Measurements from ENCODE around the gene CREBRF.
"Not testable (repeated sequence)": the region's sequence is repeated elsewhere in the genome, so short reads cannot be mapped to it uniquely, and the experiment has no call there.

Gene CREBRF

DNA sequence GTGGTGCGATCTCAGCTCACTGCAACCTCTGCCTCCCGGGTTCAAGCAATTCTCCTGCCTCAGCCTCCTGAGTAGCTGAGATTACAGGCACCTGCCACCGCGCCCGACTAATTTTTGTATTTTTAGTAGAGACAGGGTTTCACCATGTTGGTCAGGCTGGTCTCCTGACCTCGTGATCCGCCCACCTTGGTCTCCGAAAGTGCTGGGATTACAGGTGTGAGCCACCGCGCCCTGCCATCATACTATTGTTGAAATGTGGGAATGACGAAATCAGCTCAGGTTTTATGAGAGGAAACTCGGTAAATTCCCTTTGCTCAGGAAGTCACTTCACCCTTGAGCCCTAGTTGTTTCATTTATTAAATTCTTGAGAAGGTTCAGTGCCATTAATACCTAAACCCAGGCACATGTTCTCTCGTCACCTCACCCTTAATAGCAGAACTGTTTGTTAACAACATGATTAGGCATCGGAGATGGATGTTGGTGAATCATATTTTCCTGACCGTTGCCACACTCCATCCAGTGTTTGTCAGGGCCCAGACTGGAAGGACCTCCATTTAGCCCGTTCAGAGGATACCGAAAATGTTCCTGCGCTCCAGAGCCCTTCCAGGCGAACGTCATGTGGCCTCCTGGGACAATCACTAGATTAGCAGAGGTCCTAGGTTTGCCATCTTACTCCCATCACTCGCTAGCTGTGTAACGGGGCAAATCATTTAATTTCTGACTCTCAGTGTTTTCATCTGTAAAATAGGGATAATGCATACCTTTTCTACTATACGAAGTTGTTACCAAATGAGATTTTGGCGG is 20.0 kb upstream of the CREBRF start:
- no peak for DNase-seq

- no peak for DNase-seq
Measured at GRCh38 chr5:173039188-173039587, 17.0 kb upstream of the CREBRF start.

DNA sequence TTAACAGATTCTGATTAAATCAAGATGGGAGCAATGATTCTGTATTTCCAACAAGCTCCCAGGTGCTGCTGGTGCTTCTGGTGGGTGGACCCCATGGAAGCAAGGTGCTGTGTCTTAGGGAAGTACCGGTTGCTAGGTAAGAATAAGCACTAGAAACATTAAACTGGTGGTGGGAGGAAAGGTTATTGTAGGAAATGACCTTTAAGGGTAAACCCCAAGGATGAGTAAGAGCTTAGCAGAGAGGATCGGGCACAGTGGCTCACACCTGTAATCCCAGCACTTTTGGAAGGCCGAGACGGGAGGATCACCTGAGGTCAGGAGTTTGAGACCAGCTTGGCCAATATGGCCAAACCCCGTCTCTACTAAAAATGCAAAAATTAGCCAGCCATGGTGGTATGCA is 16.2 kb upstream of the CREBRF start:
- no peak for DNase-seq

- no peak for DNase-seq
Measured at GRCh38 chr5:173041881-173042762, 14.0 kb upstream of the CREBRF start.

DNA sequence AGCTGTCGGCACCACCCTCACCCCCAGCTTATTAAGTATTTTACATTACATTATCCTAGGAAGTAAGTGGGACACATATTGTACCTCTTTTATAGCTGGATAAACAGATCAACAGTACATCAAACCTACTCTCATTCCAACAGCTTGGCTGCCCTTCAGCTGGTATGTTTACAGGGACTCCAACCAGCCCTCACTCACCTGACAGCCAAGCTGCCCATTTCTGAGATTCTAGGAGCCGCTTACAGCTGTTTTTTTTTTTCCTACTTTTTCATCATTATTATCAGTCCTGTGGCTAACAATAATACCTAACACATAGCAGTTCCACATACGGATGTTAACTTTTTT is 13.4 kb upstream of the CREBRF start:
- DNase-seq: no peak

GRCh38 chr5:173045474-173045873 is 10.7 kb upstream of the CREBRF start:
- DNase-seq: no peak

GRCh38 chr5:173047096-173047837 is 8.9 kb upstream of the CREBRF start:
- DNase-seq: not testable (repeated sequence)

DNA sequence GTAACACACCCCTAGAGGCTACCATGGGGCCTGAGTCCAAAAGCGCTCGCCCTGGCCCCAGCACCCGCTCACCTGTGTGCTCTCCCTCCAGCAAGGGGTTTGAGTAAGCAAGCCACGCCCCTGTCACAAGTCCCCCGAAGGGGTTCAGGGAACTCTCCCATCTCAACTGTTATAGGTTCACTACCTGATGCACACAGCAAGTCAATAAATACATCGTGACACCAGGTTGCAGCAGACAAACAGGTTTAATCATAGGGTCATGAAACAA is 8.4 kb upstream of the CREBRF start:
- DNase-seq: no peak

GRCh38 chr5:173050791-173051190 is 5.4 kb upstream of the CREBRF start:
- no peak for DNase-seq

DNA sequence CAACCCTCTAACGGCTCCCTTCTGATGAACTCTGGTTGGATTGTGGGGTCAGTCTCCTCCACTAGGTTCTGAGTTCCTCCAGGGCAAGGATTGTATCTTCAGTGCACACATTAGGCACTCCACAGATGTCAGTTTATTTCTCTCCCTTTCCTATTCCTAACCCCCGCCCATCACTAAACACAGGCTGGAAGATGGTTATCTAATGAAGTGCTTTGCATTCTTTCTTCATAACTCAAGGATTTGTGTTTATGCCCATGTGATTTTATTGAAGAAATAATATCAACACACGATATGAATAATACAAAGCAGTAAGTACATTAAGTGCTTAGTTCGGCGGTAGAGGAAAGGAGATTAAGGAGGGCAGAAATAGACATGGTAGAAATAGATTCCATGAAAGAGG is 4.4 kb upstream of the CREBRF start:
- no peak for DNase-seq

- no peak for DNase-seq
Measured at GRCh38 chr5:173053041-173053440, 3.1 kb upstream of the CREBRF start.

DNA sequence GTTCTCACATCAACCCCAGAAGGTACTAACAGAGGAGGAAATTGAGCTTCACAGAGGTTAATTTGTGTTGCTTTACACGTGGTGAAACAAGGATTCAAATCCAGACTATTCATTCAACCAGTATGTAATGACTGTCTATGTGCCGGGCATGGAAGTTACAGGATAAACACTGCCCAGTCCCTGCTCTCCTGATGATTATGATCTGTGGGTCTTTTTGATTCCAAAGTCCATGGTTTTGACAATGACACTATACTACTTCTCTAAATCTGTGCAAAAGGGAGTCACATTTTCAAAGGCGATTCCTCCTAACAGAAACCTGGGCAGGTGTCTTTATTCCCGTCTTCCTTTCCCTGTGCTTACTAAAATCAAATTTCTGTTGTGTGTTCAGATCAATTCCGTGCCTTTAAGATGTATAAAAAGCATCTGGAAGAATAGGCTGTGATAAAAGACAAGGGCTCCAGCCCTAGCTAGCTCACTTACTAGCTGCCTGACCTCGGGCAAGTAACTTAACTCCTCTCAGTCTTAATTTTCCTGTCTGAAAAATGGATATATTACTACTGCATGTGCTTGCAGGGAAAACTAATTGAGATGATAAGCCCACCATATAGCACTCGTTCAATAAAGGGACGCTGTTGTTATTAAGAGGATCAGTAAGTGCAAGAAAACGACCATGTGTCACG is 970 bp upstream of the CREBRF start:
- no peak for DNase-seq

DNA sequence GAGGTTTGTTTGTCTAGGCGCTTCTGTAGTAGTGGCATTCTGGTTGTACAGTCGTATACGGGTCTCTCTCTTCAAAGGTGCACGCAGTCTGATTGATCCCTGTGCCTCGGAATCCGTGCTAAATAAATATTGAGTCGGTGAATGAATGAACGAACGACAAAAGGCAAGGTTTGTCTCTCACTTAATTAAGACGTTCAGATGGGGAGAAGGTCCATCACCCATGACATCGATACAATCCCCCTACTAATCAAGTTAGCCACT is 500 bp upstream of the CREBRF start:
- no peak for DNase-seq

- no peak for DNase-seq
Measured at GRCh38 chr5:173056783-173057061, 570 bp downstream of the CREBRF start.

DNA sequence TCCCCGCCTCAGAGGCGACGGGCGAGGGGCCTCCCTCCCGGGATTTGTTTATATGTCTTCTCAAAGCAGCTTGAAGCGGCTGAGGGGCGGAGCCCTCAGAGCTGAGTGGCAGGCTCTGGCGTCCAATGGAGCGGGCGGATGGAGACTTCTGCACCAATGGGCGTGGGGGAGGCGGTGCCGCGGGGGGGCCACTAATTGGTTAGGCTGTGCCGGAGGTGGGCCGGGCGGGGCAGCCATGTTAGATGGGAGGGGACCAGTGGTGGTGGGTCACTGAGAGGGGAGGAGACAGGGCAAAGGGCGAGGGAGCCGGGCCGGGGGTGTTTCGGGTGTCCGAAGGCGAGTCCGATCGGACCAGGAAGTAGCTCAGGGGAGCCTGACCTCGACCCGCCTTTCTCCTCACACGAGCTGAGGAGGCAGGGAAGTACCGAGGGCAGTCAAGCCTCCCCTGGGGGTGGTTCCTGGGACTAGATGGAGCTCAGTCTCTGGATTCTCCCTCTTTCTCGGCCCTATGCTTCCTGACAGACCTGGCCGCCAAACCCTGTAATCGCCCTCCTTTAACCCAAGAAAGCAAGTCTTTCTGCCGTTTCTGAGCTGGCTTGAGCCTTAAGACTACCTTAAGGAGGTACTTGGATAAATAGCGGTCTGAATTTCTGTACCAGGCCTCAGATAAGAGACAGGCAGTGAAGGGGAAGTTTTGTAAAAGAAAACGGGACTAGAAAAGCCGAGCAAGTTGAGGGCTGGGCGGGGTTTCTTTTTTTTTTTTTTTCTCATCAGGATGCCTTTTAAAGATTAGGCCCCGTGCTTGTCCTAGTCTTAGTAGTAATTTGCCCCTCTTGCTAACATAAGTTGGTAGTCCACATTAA is 1.1 kb downstream of the CREBRF start:
- DNase-seq: peak; percentile 95 to 96

- DNase-seq: no peak
Measured at GRCh38 chr5:173062141-173062540, 6.0 kb downstream of the CREBRF start.

DNA sequence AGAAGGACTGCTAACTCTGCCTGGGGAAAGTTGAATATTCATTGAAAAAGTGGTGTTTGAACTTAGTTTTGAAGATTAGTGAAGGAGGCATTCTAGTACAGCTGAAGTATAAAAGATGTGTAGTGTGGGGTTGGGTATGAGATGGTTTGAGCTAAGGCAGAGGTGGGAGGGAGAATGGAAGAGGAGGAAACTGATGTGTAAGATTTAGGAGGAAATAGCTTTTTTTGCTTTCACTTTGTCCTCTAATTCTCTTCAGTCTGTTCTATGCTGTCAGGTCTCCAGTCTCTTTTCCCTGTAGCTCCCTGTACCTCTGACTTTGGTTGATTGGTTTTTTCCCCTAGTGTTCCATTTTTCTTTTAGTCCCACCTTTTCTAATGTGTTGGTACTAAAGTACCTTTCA is 9.0 kb downstream of the CREBRF start:
- DNase-seq: no peak

- no peak for DNase-seq
Measured at GRCh38 chr5:173069671-173070070, 13.5 kb downstream of the CREBRF start.

DNA sequence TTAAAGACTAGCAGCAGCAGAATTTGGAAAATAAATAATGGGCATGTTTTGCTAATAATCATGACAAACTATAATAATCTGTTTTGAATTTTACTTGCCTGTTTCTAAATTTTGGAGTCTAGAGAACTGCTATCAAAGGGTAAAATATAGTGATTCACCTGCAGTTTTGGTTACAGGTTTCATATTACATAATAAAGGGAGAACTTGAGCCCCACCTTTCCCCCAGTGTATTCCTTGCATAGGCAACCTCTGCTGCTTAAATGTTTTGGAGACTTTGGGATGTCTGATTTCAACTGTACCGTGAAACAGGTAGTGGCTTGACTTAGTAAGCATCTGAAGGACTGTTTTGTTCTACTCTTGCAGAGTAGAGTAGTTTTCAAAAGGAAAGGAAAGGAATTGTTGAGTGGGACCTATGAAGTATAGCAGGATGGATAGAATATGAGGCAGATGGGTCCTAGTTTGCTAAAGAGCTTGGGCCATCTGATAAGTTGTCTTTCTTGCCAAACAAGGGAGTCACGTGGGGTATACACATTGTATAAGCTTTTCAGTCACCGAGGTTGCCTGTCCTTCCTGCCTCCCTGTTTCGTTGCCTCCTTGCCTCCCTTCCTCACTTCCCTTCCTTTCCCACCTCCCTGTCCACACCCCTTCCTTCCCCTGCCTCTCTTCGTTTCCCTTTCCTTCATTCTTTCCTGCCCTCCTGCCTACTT is 19.1 kb downstream of the CREBRF start:
- DNase-seq: peak in 1 of 2 experiments; percentile 20

DNA sequence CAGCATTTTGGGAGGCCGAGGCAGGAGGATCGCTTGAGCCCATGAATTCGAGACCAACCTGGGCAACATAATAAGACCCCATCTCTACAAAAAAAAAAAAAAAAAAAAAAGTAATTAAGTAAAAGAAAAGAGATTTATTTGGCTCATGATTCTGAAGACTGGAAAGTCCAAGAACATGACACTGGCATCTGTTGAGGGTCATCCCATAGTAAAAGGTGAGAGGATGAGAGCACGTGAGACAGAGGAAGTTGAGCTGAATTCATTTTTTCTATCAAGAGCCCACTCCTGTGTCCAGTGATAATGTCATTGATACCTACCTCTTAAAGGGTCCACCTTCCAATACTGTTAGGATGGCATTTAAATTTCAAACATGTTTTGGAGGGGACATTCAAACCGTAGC is 19.8 kb downstream of the CREBRF start:
- DNase-seq: no peak

GRCh38 chr5:173076471-173076870 is 20.3 kb downstream of the CREBRF start:
- not testable (repeated sequence) for DNase-seq

- DNase-seq: no peak
Measured at GRCh38 chr5:173078878-173079277, 22.7 kb downstream of the CREBRF start.
